ENCODE results near the gene PRPF8.

PRPF8 gene

DNA sequence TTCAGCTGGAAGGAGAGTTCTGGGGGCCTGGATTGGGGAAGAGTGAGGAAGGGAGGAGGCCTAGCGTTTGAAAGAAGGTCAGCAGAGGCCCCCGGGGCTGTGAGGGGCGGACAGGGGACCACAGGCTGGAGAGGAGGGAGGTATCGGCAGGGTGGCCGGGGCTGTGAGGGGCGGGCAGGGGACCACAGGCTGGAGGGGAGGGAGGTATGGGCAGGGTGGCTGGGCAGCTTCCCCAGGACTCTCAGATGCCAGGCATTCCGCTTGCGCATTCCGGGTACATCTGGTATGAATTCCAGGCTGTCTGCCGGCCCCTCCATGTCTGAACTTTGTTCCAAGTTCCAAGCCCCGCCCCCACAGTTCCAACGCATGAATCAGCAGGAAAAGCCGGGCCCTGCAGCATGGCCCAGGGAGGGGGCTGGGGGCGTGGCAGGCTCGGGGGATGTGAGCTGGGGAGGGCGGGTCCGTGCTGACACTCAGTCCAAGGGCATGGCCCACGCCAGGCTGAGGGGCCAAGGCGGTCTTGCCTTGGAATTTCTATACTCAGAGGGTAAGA is 29.8 kb upstream of the PRPF8 start:
- H3F3A ChIP-seq (ENCODE audit: insufficient read depth, low read length) = peaks cover 4% of the 10 kb centered on the region
- TF ChIP-seq EZH2 (optimal IDR thresholded peaks at IDR 0.05; ENCODE audit: low read depth, low read length) (no peak), EZH2phosphoT487 (IDR thresholded peaks at IDR 0.05; ENCODE audit: low read length) (no peak)
- TF ChIP-seq, protein P1, sequence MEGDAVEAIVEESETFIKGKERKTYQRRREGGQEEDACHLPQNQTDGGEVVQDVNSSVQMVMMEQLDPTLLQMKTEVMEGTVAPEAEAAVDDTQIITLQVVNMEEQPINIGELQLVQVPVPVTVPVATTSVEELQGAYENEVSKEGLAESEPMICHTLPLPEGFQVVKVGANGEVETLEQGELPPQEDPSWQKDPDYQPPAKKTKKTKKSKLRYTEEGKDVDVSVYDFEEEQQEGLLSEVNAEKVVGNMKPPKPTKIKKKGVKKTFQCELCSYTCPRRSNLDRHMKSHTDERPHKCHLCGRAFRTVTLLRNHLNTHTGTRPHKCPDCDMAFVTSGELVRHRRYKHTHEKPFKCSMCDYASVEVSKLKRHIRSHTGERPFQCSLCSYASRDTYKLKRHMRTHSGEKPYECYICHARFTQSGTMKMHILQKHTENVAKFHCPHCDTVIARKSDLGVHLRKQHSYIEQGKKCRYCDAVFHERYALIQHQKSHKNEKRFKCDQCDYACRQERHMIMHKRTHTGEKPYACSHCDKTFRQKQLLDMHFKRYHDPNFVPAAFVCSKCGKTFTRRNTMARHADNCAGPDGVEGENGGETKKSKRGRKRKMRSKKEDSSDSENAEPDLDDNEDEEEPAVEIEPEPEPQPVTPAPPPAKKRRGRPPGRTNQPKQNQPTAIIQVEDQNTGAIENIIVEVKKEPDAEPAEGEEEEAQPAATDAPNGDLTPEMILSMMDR (IDR thresholded peaks at IDR 0.05; ENCODE audit: low read length) = no peak
- no peaks in the 10 kb centered on the region; the same call in 1 of the 2 replicates for H3K4me1 ChIP-seq (ENCODE audit: low read length)
- peaks cover 7% of the 10 kb centered on the region; the same call in 1 of the 2 replicates for H3K79me2 ChIP-seq (ENCODE audit: low read length)
- no peak overlapping the region for H3K9ac ChIP-seq (ENCODE audit: low read length)
- H3K36me3 ChIP-seq (replicated peaks; ENCODE audit: insufficient read depth, low read length) = no peaks in the 10 kb centered on the region
- H3K4me3 ChIP-seq (ENCODE audit: low read length) = no peak overlapping the region
- no peak overlapping the region for H2AFZ ChIP-seq (ENCODE audit: low read length)
- H3K27me3 ChIP-seq (replicated peaks; ENCODE audit: insufficient read depth, low read length) = no peaks in the 10 kb centered on the region; the same call in 1 of the 2 replicates
- no peaks in the 10 kb centered on the region for H3K9me3 ChIP-seq (replicated peaks; ENCODE audit: insufficient read depth, low read length)
- no peak for DNase-seq
- H3K4me2 ChIP-seq (ENCODE audit: low read depth, low read length) = peak overlapping the region; percentile 86; the same call in 1 of the 2 replicates
- no peaks in the 10 kb centered on the region for H3K9me2 ChIP-seq (replicated peaks; ENCODE audit: insufficient read depth, low read length)
- H3K27ac ChIP-seq (ENCODE audit: low read length) = no peak overlapping the region
- no peaks in the 10 kb centered on the region for H4K20me1 ChIP-seq (ENCODE audit: insufficient read depth, low read length)

DNA sequence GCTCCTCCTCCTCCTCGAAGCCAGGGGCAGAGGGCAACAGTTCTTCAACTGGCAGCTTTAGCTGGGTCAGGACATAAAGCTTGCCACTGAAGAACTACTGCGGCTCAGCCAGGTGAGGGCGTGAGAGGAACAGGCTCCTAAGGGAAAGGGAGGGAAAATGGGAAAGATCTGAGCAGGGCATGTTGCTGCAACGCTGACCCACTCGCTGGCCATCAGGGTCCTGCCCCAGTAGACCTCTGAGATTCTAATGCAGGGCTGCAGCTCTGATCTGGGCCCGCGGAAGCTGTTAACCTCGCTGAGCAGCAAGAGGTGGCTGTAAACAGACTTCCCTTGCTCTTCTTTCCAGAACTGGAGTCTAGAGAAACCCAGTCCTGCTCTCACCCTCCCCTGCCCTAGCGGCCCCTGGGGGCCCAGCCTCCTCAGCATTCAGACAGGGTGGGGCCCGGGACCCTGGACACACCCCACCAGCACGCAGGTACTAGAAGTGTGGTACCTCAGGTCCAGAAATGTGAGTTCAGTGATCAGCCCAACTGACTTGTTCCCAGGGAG is 29.3 kb upstream of the PRPF8 start:
- Histone ChIP-seq H3K27ac (ENCODE audit: low read length) (no peak overlapping the region), H3K9ac (ENCODE audit: low read length) (no peak overlapping the region), H3F3A (ENCODE audit: insufficient read depth, low read length) (peaks cover 4% of the 10 kb centered on the region), H3K4me3 (ENCODE audit: low read length) (no peak overlapping the region), H4K20me1 (ENCODE audit: insufficient read depth, low read length) (no peaks in the 10 kb centered on the region), H3K36me3 (replicated peaks; ENCODE audit: insufficient read depth, low read length) (no peaks in the 10 kb centered on the region), H3K79me2 (ENCODE audit: low read length) (peaks cover 7% of the 10 kb centered on the region; the same call in 1 of the 2 replicates), H3K9me3 (replicated peaks; ENCODE audit: insufficient read depth, low read length) (no peaks in the 10 kb centered on the region), H3K4me2 (ENCODE audit: low read depth, low read length) (no peak overlapping the region), H2AFZ (ENCODE audit: low read length) (no peak overlapping the region), H3K4me1 (ENCODE audit: low read length) (no peaks in the 10 kb centered on the region; the same call in 1 of the 2 replicates), H3K27me3 (replicated peaks; ENCODE audit: insufficient read depth, low read length) (no peaks in the 10 kb centered on the region; the same call in 1 of the 2 replicates), H3K9me2 (replicated peaks; ENCODE audit: insufficient read depth, low read length) (no peaks in the 10 kb centered on the region)
- TF ChIP-seq, protein P1 (IDR thresholded peaks at IDR 0.05; ENCODE audit: low read length) = peak; percentile 16
- no peak for TF ChIP-seq EZH2phosphoT487 (IDR thresholded peaks at IDR 0.05; ENCODE audit: low read length)
- no peak for DNase-seq

DNA sequence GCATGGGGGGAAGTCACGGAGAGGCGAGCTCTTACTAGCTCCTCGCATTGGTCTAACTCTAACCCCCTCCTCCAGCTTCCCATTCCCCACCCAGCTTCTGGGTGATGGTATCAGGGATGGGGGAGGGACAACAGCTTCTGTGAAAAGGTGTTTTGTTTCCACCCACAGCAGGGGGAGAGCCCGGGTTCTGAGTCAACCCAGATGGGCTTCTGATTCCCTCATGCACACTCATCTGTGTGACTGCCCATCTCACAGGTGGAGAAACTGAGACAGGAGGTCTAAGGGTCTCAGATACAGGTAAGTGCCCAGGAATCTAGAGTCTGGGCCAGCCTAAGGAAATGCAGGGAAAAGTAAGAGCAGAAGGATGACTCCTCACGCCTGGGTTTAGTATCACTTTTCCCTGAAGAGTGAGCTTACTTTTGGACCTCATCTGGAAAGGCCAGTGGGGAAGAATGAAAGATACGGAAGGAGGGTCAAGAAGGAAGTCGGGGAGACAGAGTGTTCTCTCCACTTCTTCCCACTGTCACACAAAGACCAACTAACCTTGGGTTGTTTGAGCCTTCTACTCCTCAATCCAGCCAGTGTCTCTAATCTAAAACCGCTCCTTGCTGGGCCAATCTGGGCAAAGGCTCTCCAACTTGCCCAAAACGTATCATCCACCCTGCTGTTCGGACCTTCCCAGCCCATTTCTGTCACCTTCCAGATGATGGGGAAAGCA is 28.7 kb upstream of the PRPF8 start:
- Histone ChIP-seq H3K4me3 (ENCODE audit: low read length) (no peak overlapping the region), H3K4me1 (ENCODE audit: low read length) (no peaks in the 10 kb centered on the region; the same call in 1 of the 2 replicates), H2AFZ (ENCODE audit: low read length) (no peak overlapping the region), H3K4me2 (ENCODE audit: low read depth, low read length) (no peak overlapping the region), H3K9me2 (replicated peaks; ENCODE audit: insufficient read depth, low read length) (no peaks in the 10 kb centered on the region), H3K9ac (ENCODE audit: low read length) (no peak overlapping the region), H3K27me3 (replicated peaks; ENCODE audit: insufficient read depth, low read length) (no peaks in the 10 kb centered on the region; the same call in 1 of the 2 replicates), H3K36me3 (replicated peaks; ENCODE audit: insufficient read depth, low read length) (no peaks in the 10 kb centered on the region), H3F3A (ENCODE audit: insufficient read depth, low read length) (peaks cover 4% of the 10 kb centered on the region), H3K27ac (ENCODE audit: low read length) (no peak overlapping the region), H4K20me1 (ENCODE audit: insufficient read depth, low read length) (no peaks in the 10 kb centered on the region), H3K79me2 (ENCODE audit: low read length) (peaks cover 5% of the 10 kb centered on the region; the same call in 1 of the 2 replicates), H3K9me3 (replicated peaks; ENCODE audit: insufficient read depth, low read length) (no peaks in the 10 kb centered on the region)
- no peak for TF ChIP-seq EZH2phosphoT487 (IDR thresholded peaks at IDR 0.05; ENCODE audit: low read length)
- TF ChIP-seq EZH2 (optimal IDR thresholded peaks at IDR 0.05; ENCODE audit: low read depth, low read length) = no peak
- TF ChIP-seq, protein P1 (IDR thresholded peaks at IDR 0.05; ENCODE audit: low read length) = no peak
- DNase-seq = no peak

Data from MM.1S (cell line).